DND-41 (cell line): ENCODE results near the gene SH3TC2.

Source experiments
- ATAC-seq: fragments of 200-7000 bp; cut with Tn5 transposase; 3 replicates; pipeline ENCODE4 v1.9.1; 2021; ENCODE audit warnings: low read depth; ENCODE audit not compliant: insufficient read depth
- DNase-seq: peaks from one replicate; pipeline ENCODE4 v3.0.0-alpha.2; 2020
- H2AFZ ChIP-seq: 2 replicates; pipeline ENCODE4 v1.6.0; 2012; ENCODE audit warnings: low read depth, low read length
- H3K27ac ChIP-seq: 2 replicates; pipeline ENCODE4 v1.5.1; 2012; ENCODE audit warnings: low read length, inconsistent platforms
- H3K27me3 ChIP-seq: fragments of 200-600 bp; sonication (generic); 2 replicates; pipeline ENCODE4 v1.6.0; 2012; ENCODE audit warnings: low read length, mild to moderate bottlenecking, inconsistent platforms; ENCODE audit not compliant: insufficient read depth, poor library complexity
- H3K36me3 ChIP-seq: 2 replicates; pipeline ENCODE4 v1.5.1; 2012; ENCODE audit warnings: low read length, inconsistent platforms; ENCODE audit not compliant: insufficient read depth
- H3K4me1 ChIP-seq: 2 replicates; pipeline ENCODE4 v1.5.1; 2012; ENCODE audit warnings: mild to moderate bottlenecking, low read length; ENCODE audit not compliant: insufficient read depth
- H3K4me2 ChIP-seq: 2 replicates; pipeline ENCODE4 v1.6.0; 2012; ENCODE audit warnings: mild to moderate bottlenecking, moderate library complexity, low read length, inconsistent platforms; ENCODE audit not compliant: insufficient read depth
- H3K4me3 ChIP-seq, 2 experiments: fragments of 200-600 bp in 1 of 2; shearing (Covaris generic) in 1 of 2; 2 replicates each; pipeline ENCODE4 v1.5.1; 2012 to 2016; ENCODE audit warnings: inconsistent platforms in 2 of 2, low read length in 2 of 2, mild to moderate bottlenecking in 2 of 2, low read depth in 1 of 2, moderate library complexity in 1 of 2
- H3K79me2 ChIP-seq: 2 replicates; pipeline ENCODE4 v1.6.0; 2012; ENCODE audit warnings: low read length, inconsistent platforms; ENCODE audit not compliant: insufficient read depth
- H3K9ac ChIP-seq: 2 replicates; pipeline ENCODE4 v1.6.0; 2012; ENCODE audit warnings: low read depth, mild to moderate bottlenecking, inconsistent platforms, low read length, moderate library complexity
- H3K9me3 ChIP-seq: 2 replicates; pipeline ENCODE4 v1.5.1; 2012; ENCODE audit warnings: low read length, moderate library complexity, mild to moderate bottlenecking, inconsistent platforms; ENCODE audit not compliant: insufficient read depth, severe bottlenecking
- H4K20me1 ChIP-seq: 2 replicates; pipeline ENCODE4 v1.6.0; 2012; ENCODE audit warnings: low read length; ENCODE audit not compliant: insufficient read depth
- CTCF ChIP-seq: IDR thresholded peaks from 2 replicates; pipeline ENCODE4 v1.5.1; 2012; ENCODE audit warnings: borderline replicate concordance, low read length, moderate library complexity, mild to moderate bottlenecking; ENCODE audit not compliant: poor library complexity, severe bottlenecking; ENCODE audit errors: extremely low read depth
- EZH2 ChIP-seq: IDR thresholded peaks from 3 replicates; pipeline ENCODE4 v1.6.1; 2012; ENCODE audit warnings: borderline replicate concordance, low read depth, mild to moderate bottlenecking, moderate library complexity, low read length, inconsistent platforms; ENCODE audit not compliant: severe bottlenecking

SH3TC2 gene

DNA sequence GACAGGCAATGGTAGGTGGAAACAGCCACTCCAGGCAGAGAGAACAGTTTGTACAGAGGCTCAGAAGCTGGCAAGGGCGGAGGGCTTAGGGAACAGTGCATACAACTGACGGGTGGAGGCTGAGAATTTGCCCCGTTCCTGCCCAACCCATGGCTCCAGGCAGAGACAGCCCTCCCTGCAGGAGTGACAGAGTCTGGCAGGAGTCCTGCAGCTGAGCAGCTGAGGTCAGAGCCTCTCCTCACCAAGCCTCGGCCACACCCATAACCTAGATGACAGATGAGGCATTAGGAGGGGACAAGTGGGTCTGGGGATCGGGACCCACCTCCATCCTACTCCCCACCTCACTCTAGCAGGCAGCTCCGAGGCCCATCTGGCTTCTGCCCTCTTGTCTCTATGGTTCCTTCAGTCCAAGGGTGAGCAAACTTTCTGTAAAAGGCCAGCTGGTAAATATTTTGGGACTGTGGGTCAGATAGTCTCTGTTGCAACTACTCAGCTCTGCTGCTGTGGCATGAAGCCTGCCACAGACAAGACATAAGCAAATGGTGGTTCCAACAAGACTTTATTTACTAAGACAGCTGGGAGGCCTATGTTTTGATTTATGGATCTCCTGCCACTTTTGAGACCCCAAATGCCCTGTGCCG is 83.7 kb downstream of the SH3TC2 start:
- ATAC-seq (no peak), DNase-seq (no peak)
- H3K9ac ChIP-seq: no peak overlapping the region
- H3K79me2 ChIP-seq: no peaks in the 10 kb centered on the region
- TF ChIP-seq EZH2: no peak
- TF ChIP-seq CTCF: no peak
- no peaks in the 10 kb centered on the region for H4K20me1 ChIP-seq
- H2AFZ ChIP-seq: no peak overlapping the region
- no peak overlapping the region for H3K4me2 ChIP-seq
- H3K4me1 ChIP-seq: no peaks in the 10 kb centered on the region
- no peaks in the 10 kb centered on the region for H3K9me3 ChIP-seq
- H3K27me3 ChIP-seq: peaks cover 4% of the 10 kb centered on the region
- no peaks in the 10 kb centered on the region for H3K36me3 ChIP-seq
- no peak overlapping the region for H3K4me3 ChIP-seq
- no peak overlapping the region for H3K27ac ChIP-seq

DNA sequence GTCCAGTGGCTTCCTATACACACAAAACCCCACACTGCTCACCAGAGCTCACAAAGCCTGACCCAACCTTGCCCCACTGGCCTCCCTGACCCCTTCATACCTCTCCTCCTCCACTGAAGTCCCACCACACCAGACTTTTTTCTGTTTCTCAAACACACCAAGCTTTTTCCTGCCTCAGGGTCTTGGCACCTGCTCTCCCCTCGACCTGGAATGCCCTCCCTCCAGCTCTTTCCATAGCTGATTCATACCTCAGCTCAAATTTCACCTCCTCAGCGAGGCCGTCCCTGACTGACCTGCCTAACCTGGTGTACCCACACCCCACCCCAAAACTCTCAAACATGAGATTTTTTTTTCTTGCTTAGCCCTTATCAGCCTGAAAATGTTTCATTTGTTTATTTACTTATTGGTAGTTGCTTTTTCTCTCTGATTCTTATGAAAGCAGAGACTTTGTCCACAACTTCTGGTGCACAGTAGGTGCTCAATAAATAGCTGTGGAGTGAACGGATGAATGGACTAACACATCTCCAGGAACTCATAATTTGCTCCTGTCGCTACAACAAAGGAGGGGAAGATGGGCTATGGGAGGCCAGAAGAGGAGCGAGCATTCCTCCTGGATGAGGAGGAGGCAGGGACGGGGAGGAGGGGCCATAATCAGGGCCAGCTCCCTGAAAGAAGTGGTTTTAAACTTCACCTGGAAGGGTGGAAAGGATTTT is 84.3 kb downstream of the SH3TC2 start:
- H3K4me2 ChIP-seq: no peak overlapping the region
- H3K27ac ChIP-seq: no peak overlapping the region
- no peaks in the 10 kb centered on the region for H3K4me1 ChIP-seq

GRCh38 chr5:148976569-148977381 is 86.1 kb downstream of the SH3TC2 start:
- ATAC-seq: no peak
- Histone ChIP-seq H3K4me3 (no peak overlapping the region), H3K9me3 (no peaks in the 10 kb centered on the region), H3K4me2 (no peak overlapping the region), H3K9ac (no peak overlapping the region), H3K4me1 (no peaks in the 10 kb centered on the region), H3K36me3 (no peaks in the 10 kb centered on the region), H2AFZ (no peak overlapping the region), H3K27ac (no peak overlapping the region), H3K79me2 (no peaks in the 10 kb centered on the region), H4K20me1 (no peaks in the 10 kb centered on the region), H3K27me3 (peaks cover 11% of the 10 kb centered on the region)
- no peak for DNase-seq
- no peak for TF ChIP-seq EZH2
- TF ChIP-seq CTCF: no peak

More for the DNA sequence above, 84.3 kb downstream of the SH3TC2 start:
- H3K9me3 ChIP-seq: no peaks in the 10 kb centered on the region
- H3K36me3 ChIP-seq: no peaks in the 10 kb centered on the region
- no peak overlapping the region for H3K9ac ChIP-seq
- H3K79me2 ChIP-seq: no peaks in the 10 kb centered on the region
- no peak for TF ChIP-seq CTCF
- no peak for TF ChIP-seq EZH2
- H3K27me3 ChIP-seq: peaks cover 4% of the 10 kb centered on the region
- H3K4me3 ChIP-seq: no peak overlapping the region
- no peak overlapping the region for H2AFZ ChIP-seq
- ATAC-seq (no peak), DNase-seq (no peak)
- H4K20me1 ChIP-seq: no peaks in the 10 kb centered on the region
